Type B pancreatic cell (in vitro differentiated cells): ENCODE measurements around the gene HNRNPL. TPM values are rescaled to one million over a fixed set of nuclear protein-coding genes. Genes with fewer than 3 reads are reported as not detected.
"Not testable (repeated sequence)": the region's sequence is repeated elsewhere in the genome, so short reads cannot be mapped to it uniquely, and the experiment has no call there.

ENCODE experiments used
- DNase-seq: peaks from one replicate; pipeline ENCODE4 v3.0.0; 2021; ENCODE audit warnings: mixed read lengths; ENCODE audit not compliant: unreplicated experiment; ENCODE audit errors: extremely low spot score
- H3K27ac Mint-ChIP-seq: 2 replicates; pipeline ENCODE4 v1.8.0; 2021; ENCODE audit warnings: mild to moderate bottlenecking, mixed read lengths
- H3K27me3 Mint-ChIP-seq: 2 replicates; pipeline ENCODE4 v1.8.0; 2021; ENCODE audit warnings: mixed read lengths
- H3K36me3 Mint-ChIP-seq: 2 replicates; pipeline ENCODE4 v1.8.0; 2021; ENCODE audit warnings: mixed read lengths
- H3K4me1 Mint-ChIP-seq: one replicate; pipeline ENCODE4 v1.8.0; 2021; ENCODE audit warnings: mixed read lengths; ENCODE audit not compliant: unreplicated experiment
- H3K4me3 Mint-ChIP-seq: 2 replicates; pipeline ENCODE4 v1.8.0; 2021; ENCODE audit warnings: mild to moderate bottlenecking, mixed read lengths
- H3K9me3 Mint-ChIP-seq: 2 replicates; pipeline ENCODE4 v1.8.0; 2021; ENCODE audit warnings: mixed read lengths
- CTCF ChIP-seq: fragments of 200-600 bp; sonication (generic); conservative IDR thresholded peaks from 2 replicates; pipeline ENCODE4 v1.5.0; 2021; ENCODE audit warnings: antibody characterized with exemption, mild to moderate bottlenecking
- total RNA-seq: library from RNA; stranded (reverse); gene quantifications from 2 replicates; pipeline ENCODE4 v1.2.1, GENCODE V29; 2021; ENCODE audit warnings: low replicate concordance

The HNRNPL gene
- total RNA-seq, 1 donor from 2014 or later = 451 TPM

- Mint-ChIP-seq H3K4me3 (no peak overlapping the region), H3K27ac (no peak overlapping the region), H3K9me3 (peaks cover 5% of the 10 kb centered on the region), H3K4me1 (peaks cover 9% of the 10 kb centered on the region), H3K36me3 (peaks cover 4% of the 10 kb centered on the region), H3K27me3 (no peaks in the 10 kb centered on the region)
- TF ChIP-seq CTCF = no peak
- no peak for DNase-seq
These were observed 46.2 kb downstream of the HNRNPL start for GRCh38 chr19:38803543-38803942.

- Mint-ChIP-seq H3K27ac (no peak overlapping the region), H3K36me3 (peaks cover 4% of the 10 kb centered on the region), H3K4me1 (no peaks in the 10 kb centered on the region), H3K9me3 (peaks cover 5% of the 10 kb centered on the region), H3K27me3 (no peaks in the 10 kb centered on the region), H3K4me3 (no peak overlapping the region)
- TF ChIP-seq CTCF = no peak
- DNase-seq = no peak
These were observed 48.3 kb downstream of the HNRNPL start for GRCh38 chr19:38801359-38802095.

- Mint-ChIP-seq H3K36me3 (peaks cover 4% of the 10 kb centered on the region), H3K4me3 (no peak overlapping the region), H3K9me3 (peaks cover 5% of the 10 kb centered on the region), H3K4me1 (no peaks in the 10 kb centered on the region), H3K27ac (no peak overlapping the region), H3K27me3 (no peaks in the 10 kb centered on the region)
- no peak for DNase-seq
- no peak for TF ChIP-seq CTCF
These were observed 49.0 kb downstream of the HNRNPL start for GRCh38 chr19:38800577-38801347.

- no peak for TF ChIP-seq CTCF
- H3K27ac Mint-ChIP-seq = no peak overlapping the region
- no peak overlapping the region for H3K4me3 Mint-ChIP-seq
- no peak for DNase-seq
- H3K36me3 Mint-ChIP-seq = peaks cover 4% of the 10 kb centered on the region
- H3K27me3 Mint-ChIP-seq = no peaks in the 10 kb centered on the region
- no peaks in the 10 kb centered on the region for H3K4me1 Mint-ChIP-seq
- peaks cover 5% of the 10 kb centered on the region for H3K9me3 Mint-ChIP-seq
These were observed 50.7 kb downstream of the HNRNPL start for GRCh38 chr19:38799104-38799503.

GRCh38 chr19:38797781-38798180 lies 52.0 kb downstream of the HNRNPL start:
- H3K36me3 Mint-ChIP-seq = not testable (repeated sequence)

GRCh38 chr19:38796154-38796553 lies 53.6 kb downstream of the HNRNPL start:
- TF ChIP-seq CTCF = no peak
- Mint-ChIP-seq H3K27ac (no peak overlapping the region), H3K9me3 (peaks cover 5% of the 10 kb centered on the region)

More at GRCh38 chr19:38797781-38798180, 52.0 kb downstream of the HNRNPL start:
- H3K4me3 Mint-ChIP-seq, H3K9me3 Mint-ChIP-seq, DNase-seq, H3K4me1 Mint-ChIP-seq, H3K27ac Mint-ChIP-seq, H3K27me3 Mint-ChIP-seq: not testable (repeated sequence)

More at GRCh38 chr19:38796154-38796553, 53.6 kb downstream of the HNRNPL start:
- H3K4me3 Mint-ChIP-seq = no peak overlapping the region
- H3K4me1 Mint-ChIP-seq = peaks cover 4% of the 10 kb centered on the region
- peaks cover 3% of the 10 kb centered on the region for H3K27me3 Mint-ChIP-seq
- H3K36me3 Mint-ChIP-seq = peaks cover 4% of the 10 kb centered on the region
- DNase-seq = no peak
